Measurements from ENCODE around the gene HNMT.
"Not testable (repeated sequence)": the region's sequence is repeated elsewhere in the genome, so short reads cannot be mapped to it uniquely, and the experiment has no call there.

Gene HNMT

GRCh38 chr2:137946227-137946626 is 18.0 kb upstream of the HNMT start:
- ATAC-seq = no peak
- DNase-seq = no peak

DNA sequence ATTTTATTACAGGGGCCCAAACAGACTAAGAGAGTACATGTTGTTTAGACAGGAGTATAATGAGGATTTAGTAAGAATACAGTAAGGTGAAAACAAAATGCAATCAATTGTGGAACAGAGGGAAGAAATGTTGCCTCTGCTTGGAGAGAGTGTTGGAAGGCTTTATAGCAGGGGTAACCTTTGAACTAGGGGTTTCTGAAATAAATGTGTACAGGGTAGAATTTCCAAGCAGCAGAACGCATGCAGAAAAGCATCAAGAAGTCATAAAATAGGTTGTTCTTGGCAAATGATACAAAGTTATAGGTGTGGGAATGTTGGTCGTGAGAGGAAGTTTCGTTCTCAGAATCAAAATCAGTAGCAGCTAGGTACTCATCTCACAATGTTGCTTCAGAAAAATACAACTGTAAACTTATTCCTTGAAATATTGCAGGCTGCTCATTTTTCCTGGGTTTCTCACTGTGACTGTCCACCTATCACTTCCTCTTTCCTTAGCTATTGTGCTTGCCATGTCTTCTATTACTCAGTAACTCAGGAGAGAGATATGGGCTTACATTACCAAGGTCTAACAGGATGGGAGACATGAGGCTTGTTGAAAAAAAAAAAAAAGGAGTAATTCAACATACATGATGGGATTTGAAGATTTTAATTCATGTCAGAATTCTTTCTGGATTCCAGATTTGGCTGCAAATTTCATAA is 17.1 kb upstream of the HNMT start:
- DNase-seq = no peak
- no peak for ATAC-seq

DNA sequence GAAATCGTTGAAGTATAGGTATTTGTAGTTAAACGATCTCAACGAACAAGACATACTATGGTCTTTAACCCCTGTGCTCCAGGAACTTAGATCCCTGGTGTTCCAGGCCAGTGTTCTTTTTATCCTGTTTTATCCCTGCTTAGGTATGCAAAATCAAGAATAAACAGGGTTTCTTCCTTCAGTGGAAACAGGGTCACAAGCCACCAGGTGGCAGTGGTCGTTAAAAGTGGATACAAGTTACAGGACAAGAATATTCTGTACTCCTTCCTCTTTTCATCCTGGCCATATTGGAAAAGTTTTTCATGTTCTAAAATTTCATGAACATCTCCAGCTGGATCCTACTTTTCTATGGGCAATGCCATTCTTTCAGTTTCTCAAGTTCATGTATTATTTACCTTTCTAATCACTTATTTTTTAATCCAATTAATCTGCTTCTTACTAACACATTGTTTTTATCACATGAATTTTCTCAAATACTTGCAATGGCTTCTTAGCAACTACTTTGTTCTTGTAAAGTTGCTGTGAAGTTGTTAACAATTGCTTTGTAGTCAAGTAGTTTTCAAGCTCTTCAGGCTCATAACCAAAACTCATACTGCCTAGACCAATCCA is 16.4 kb upstream of the HNMT start:
- DNase-seq (peak; percentile 44), ATAC-seq (no peak)

DNA sequence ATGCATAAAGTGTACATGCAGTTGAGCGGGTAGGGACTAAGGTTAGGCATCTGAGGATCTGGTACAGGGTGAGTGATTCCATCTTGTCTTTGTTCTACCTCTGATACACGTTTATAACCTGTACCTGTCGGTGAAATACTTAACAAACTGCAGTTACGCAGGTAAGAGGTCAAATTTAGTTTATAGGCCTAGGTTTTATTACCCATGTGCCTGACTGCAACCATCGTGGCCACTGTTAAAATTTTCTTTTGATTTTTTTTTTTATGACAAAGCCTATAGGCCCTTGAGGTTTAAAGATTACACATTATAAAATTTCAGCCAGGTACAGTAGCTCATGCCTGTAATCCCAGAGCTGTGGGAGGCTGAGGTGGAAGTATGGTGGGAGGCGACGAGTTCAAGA is 15.4 kb upstream of the HNMT start:
- no peak for ATAC-seq
- DNase-seq = no peak

DNA sequence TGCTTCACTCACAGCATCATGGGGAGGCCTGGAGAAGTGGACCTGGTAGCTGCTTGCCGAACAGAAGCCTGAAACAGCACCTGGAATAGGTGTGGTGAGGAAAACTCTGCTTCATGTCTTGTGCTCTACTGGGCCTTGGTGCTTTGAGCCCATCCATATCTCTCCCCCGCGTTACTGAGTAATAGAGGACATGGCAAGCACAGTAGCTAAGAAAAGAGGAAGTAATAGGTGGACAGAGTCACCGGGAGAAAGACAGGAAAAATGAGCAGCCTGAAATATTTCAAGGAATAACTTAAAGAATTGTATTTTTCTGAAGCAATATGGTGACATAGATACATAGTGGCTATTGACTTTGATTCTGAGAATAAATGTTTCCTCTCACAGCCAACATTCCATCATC is 14.0 kb upstream of the HNMT start:
- no peak for DNase-seq

DNA sequence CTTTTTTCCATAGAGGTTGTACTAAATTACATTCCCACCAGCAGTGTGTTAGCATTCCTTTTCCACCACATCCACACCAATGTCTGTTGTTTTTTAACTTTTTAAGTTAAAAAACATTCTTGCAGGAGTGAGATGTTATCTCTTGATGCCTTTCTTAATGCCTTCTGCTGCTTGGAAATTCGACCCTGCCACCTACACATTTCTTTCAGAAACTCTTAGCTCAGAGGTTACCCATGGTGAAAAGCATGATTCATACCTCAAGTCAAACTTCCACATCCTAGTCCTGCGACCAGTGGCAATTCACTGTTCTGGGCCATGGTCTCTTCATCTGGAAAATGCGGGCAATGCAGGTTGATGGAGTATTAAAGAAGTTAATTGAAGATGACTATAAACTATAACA is 12.7 kb upstream of the HNMT start:
- ATAC-seq (no peak), DNase-seq (no peak)

More for the DNA sequence above, 14.0 kb upstream of the HNMT start:
- ATAC-seq = no peak

DNA sequence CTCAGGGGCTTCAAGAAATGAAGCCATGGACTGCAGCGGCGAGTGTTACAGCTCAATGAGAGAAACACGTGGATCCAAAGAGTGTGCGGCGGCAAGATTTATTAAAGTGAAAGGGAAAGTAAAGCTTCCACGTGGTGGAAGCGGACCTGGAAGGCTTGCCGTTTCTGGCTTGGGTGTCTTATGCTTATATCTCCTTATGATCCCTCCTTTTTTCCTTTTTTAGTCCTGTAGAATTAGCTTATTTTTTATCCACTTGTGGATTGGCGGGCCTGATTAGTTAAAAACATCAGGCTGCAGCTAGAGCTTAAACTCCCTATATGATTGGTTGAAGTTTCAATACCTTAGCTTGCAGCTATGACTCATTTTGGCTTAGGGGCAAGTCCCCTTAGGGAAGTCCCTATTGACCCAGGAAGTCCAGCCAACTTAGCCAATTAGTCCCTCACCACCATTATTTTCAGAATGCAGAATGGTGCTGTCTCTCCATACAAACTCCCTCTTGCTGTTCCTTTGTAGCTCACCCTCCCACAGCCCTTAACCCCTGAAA is 11.6 kb upstream of the HNMT start:
- DNase-seq (no peak), ATAC-seq (no peak)

- DNase-seq (no peak), ATAC-seq (no peak)
Observed at GRCh38 chr2:137955536-137955935, 8.7 kb upstream of the HNMT start.

- no peak for DNase-seq
- ATAC-seq = no peak
Observed at GRCh38 chr2:137957033-137957432, 7.2 kb upstream of the HNMT start.

- DNase-seq (no peak), ATAC-seq (no peak)
Observed at GRCh38 chr2:137959166-137959565, 5.1 kb upstream of the HNMT start.

- DNase-seq (no peak), ATAC-seq (no peak)
Observed at GRCh38 chr2:137960223-137960622, 4.0 kb upstream of the HNMT start.

DNA sequence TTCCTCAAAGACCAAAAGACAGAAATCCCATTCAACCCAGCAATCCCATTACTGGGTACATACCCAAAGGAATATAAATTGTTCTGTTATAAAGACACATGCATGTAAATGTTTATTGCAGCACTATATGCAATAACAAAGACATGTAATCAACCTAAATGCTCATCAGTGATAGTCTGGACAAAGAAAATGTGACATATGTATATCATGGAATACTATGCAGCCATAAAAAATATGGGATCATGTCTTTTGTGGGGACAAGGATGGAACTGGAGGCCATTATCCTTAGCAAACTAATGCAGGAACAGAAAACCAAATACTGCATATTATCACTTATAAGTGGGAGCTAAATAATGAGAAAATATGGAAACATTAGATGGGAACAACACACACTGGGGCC is 2.7 kb upstream of the HNMT start:
- DNase-seq = no peak
- no peak for ATAC-seq

DNA sequence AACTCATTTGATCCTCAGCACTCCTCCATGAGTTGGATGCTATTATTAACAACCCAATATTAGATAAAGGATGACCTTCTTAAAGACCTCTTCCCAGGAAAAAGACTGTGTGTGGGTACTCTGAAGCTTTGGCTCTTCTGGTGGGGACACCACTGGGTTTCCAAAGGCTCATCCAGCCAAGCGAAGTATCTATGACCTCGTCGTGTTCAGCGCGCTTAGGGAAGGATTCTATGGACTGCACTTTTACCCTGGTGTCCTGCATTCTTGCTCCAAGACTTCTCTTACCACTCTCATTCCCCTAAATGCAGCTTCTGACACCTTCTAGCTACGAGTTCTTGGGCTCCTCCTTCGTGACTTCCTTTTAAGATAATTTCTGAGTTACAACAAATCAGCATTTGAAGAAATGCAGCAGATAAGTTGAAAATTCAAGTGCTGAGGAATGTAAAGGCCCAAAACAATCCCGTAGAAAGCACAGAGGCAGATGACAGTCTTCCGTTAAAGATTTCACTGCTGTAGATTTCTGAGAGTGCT is 673 bp upstream of the HNMT start:
- DNase-seq (no peak), ATAC-seq (no peak)

DNA sequence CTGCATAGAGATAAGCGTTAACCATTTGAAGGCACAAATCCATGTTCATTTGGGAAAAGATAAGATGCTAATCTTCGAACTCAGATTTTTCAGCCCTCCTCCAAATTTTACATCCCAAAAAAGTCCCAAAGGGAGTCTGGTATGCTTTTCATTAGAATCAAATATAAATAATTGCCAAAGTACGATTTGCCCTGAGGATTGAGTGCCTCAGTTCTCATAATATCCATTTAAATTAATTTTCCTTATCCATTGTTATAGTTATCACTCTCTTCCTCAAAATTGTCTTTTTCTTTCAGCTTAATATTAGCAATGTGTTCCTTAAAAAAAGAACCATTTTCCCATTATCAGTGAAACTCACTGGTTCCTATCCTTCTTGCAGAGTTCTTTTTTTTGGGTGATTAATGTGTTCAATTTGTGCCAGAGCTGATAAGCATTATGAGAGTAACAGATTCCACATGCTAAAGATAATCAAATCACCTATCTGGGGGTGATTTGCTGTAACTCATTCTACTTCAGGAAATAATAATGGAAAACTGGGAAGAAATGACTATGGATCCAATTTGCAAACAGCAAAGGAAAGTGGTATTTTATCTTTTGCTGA is 686 bp downstream of the HNMT start:
- ATAC-seq (no peak), DNase-seq (no peak)

DNA sequence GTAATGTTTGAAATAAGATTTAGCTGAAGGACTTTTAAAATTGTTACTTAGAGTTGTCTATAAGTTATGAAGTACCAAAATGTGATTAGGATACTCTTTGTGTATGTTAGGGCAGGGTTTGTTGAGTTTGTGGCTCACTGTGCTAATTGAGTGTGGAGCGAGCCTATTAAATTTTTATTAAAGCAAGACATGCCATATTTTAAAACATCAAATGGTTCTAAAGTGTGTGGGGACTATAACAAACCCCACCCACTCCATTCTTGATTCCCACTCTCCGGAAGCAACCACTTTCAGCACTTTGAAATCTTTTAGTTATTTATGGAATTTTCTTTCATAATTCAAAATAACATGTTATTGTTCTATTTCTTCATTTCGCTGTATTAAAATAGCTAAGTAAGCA is 1.8 kb downstream of the HNMT start:
- DNase-seq (no peak), ATAC-seq (no peak)

- ATAC-seq (no peak), DNase-seq (no peak)
Observed at GRCh38 chr2:137967042-137967441, 2.8 kb downstream of the HNMT start.

DNA sequence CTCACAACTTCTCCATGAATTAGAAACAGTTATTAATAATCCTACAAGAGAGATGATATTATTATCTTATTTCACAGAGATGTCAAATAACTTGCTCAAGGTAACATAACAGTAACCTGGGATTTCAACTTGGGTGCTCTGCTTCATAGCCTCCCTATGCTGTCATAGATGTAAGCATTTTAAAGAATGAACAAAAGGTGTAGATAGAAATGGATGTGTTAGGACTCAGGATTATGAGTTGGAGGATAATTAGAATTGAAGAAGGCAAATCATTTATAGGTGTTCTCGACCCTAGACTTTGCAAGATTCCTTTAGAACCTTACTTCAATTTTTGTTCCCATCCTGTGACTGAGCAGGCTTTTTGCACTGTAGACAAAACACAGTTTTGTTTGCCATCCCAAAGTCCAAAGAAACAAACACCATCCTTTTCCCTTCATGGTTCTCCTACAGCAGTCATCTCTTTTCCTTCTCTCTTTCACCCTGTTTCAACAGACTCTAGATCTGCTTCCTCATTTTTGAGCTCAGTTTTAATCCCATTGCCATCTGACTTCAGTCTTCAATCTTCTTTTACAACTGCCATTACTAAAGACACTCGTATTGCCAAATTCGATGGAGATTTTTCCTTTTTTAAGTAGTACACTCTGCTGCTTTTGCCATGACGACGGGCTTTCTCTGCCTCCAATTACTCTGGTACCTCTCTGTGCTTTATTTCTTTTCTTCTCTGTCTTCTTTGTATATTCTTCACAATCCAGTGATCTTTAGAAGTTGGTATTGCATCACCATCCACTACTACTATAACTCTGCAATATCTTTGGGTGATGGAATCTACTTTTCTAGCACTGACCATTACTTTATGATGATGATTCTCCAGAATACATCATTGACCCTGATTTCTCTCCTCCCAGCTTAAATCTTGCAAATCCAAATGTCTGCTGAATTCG is 4.5 kb downstream of the HNMT start:
- ATAC-seq (no peak), DNase-seq (no peak)

- no peak for ATAC-seq
- no peak for DNase-seq
Observed at GRCh38 chr2:137969418-137969765, 5.1 kb downstream of the HNMT start.

DNA sequence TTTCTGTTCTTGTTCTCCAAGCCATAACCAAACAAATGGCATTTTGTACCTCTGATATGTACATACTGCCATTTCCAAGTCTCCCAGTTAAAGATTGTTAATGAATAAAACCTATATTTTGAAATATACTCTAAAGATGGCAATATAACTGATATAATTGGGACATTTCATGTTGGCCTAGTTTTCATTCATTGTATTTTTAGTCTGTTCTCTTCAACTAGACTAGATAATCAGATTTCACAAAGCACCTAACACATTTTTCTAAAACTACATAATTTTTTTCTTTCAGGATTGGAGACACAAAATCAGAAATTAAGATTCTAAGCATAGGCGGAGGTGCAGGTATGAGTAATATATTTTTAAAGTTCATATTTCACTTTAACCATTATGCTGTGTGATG is 5.6 kb downstream of the HNMT start:
- DNase-seq (no peak), ATAC-seq (no peak)

DNA sequence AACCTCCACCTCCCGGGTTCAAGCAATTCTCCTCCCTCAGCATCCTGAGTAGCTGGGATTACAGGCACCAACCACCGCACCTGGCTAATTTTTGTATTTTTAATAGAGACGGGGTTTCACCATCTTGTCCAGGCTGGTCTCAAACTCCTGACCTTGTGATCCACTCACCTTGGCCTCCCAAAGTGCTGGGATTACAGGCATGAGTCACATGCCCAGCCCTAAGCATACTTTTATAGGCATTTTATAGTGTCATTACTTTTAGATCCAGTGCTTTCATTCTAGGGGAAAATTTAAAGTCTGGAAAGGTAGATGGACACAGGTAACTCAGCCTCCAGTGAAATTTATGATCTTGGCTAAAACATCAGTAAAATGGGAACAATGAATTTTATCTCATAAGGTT is 7.0 kb downstream of the HNMT start:
- not testable (repeated sequence) for ATAC-seq, DNase-seq

DNA sequence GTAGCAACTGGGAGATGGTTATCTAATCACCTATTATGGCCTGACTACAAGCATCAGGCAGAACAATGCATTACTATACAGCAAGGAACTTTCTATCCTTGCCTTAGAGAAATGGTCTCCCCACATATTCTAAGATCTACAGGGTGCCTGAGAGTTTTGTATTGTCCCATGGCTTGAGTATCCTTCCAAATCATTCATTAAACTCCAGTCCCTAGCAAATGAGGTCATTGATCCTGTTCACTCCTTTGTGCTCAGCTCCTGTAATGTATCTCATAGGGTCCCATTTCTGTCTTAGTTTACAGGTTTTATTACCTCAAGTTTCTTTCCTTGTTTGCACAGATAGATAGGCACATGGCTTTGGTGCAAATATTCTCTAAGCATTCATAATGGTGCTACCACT is 9.0 kb downstream of the HNMT start:
- DNase-seq = no peak
- ATAC-seq = no peak
